Hepatocyte (in vitro differentiated cells): ENCODE data around the gene FBL. TPM values are rescaled to one million over a fixed set of nuclear protein-coding genes. Genes with fewer than 3 reads are reported as not detected.
"Not testable (repeated sequence)": the region's sequence is repeated elsewhere in the genome, so short reads cannot be mapped to it uniquely, and the experiment has no call there.

Experiments
- DNase-seq: peaks from one replicate; pipeline ENCODE4 v3.0.0-alpha.2; 2016; ENCODE audit warnings: low spot score
- H2AFZ ChIP-seq: fragments of 200-600 bp; sonication (generic); 2 replicates; pipeline ENCODE4 v1.6.0; 2016; ENCODE audit warnings: antibody characterized with exemption, mild to moderate bottlenecking
- H3K27ac ChIP-seq: fragments of 200-600 bp; sonication (generic); 2 replicates; pipeline ENCODE4 v1.5.1; 2016; ENCODE audit warnings: mild to moderate bottlenecking
- H3K27me3 ChIP-seq: fragments of 200-600 bp; sonication (generic); 2 replicates; pipeline ENCODE4 v1.6.1; 2016
- H3K36me3 ChIP-seq: fragments of 200-600 bp; sonication (generic); replicated peaks from 2 replicates; pipeline ENCODE4 v1.5.1; 2016; ENCODE audit warnings: low read depth; ENCODE audit not compliant: insufficient read depth
- H3K4me1 ChIP-seq: fragments of 200-600 bp; sonication (generic); 2 replicates; pipeline ENCODE4 v1.5.1; 2016; ENCODE audit warnings: mild to moderate bottlenecking, moderate library complexity; ENCODE audit not compliant: insufficient read depth
- H3K4me2 ChIP-seq: fragments of 200-600 bp; sonication (generic); 2 replicates; pipeline ENCODE4 v1.6.0; 2016
- H3K4me3 ChIP-seq: fragments of 200-600 bp; sonication (generic); 2 replicates; pipeline ENCODE4 v1.5.1; 2016; ENCODE audit warnings: mild to moderate bottlenecking
- H3K79me2 ChIP-seq: fragments of 200-600 bp; sonication (generic); 2 replicates; pipeline ENCODE4 v1.6.0; 2017; ENCODE audit warnings: mild to moderate bottlenecking
- H3K9me2 ChIP-seq: fragments of 200-600 bp; sonication (generic); replicated peaks from 2 replicates; pipeline ENCODE4 v1.6.0; 2017; ENCODE audit warnings: mild to moderate bottlenecking; ENCODE audit not compliant: insufficient read depth
- H3K9me3 ChIP-seq: fragments of 200-600 bp; sonication (generic); 2 replicates; pipeline ENCODE4 v1.5.1; 2016; ENCODE audit warnings: low read depth, mild to moderate bottlenecking
- H4K20me1 ChIP-seq: fragments of 200-600 bp; sonication (generic); 2 replicates; pipeline ENCODE4 v1.6.0; 2016; ENCODE audit warnings: mild to moderate bottlenecking; ENCODE audit not compliant: insufficient read depth, poor library complexity, severe bottlenecking
- EZH2 ChIP-seq: fragments of 200-600 bp; sonication (generic); IDR thresholded peaks from 2 replicates; pipeline ENCODE4 v1.6.1; 2016; ENCODE audit warnings: antibody characterized with exemption, mild to moderate bottlenecking, borderline replicate concordance
- EZH2phosphoT487 ChIP-seq: fragments of 200-600 bp; sonication (generic); IDR thresholded peaks from one replicate; pipeline ENCODE4 v1.6.1; 2018; ENCODE audit warnings: antibody characterized with exemption, mild to moderate bottlenecking, low read depth, moderate library complexity; ENCODE audit not compliant: unreplicated experiment, severe bottlenecking
- WGBS: methylation state at CpG from one replicate; pipeline ENCODE4 v1.1.6; 2016; ENCODE audit warnings: low lambda C conversion rate; ENCODE audit errors: missing lambda C conversion rate; 5-methylcytosine and 5-hydroxymethylcytosine counted together
- polyA plus RNA-seq: library from polyadenylated mRNA; unstranded; fragments of >200 nt; fragmentation: Nextera tagmentation; extraction: Ambion mirVana; gene quantifications from 2 replicates; pipeline ENCODE4 v1.2.1, GENCODE V29; 2016
- total RNA-seq: library from RNA; depleted of rRNA; stranded (reverse); fragments of >200 nt; gene quantifications from 2 replicates; pipeline ENCODE4 v1.2.3, GENCODE V29; 2014
- TF ChIP-seq, protein P1 (sequence below): fragments of 200-600 bp; sonication (generic); IDR thresholded peaks from 2 replicates; pipeline ENCODE4 v1.5.1; 2016; ENCODE audit warnings: antibody characterized with exemption, mild to moderate bottlenecking; ENCODE audit not compliant: poor library complexity

FBL gene
- total and polyA plus RNA-seq, 2 experiments from 2014 or later, result 69.6 to 104 TPM

DNA sequence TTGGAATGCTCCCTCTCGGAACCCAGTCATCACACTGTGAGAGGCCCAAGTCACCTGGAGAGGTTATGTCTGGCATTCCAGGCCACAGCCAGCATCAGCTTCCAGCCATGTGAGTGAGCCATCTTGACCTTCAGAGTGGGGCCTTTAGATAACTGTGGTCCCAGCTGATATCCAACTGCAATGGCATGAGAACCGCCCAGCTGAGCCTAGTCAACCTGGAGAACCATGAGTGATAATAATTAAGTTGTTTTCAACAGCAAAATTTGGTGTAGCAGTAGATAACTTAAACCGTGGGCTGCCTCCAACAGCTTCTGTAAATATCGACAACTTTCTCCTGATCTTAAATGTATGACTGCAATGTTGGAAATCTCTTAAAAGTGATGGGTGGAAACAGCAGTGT, 36.8 kb downstream of the FBL start:
- Histone ChIP-seq H3K9me3 (no peaks in the 10 kb centered on the region), H2AFZ (no peak overlapping the region), H3K36me3 (no peaks in the 10 kb centered on the region), H3K79me2 (no peaks in the 10 kb centered on the region), H3K4me3 (no peak overlapping the region), H3K4me1 (no peaks in the 10 kb centered on the region), H3K4me2 (no peak overlapping the region), H3K27ac (no peak overlapping the region), H4K20me1 (no peaks in the 10 kb centered on the region), H3K9me2 (no peaks in the 10 kb centered on the region), H3K27me3 (no peaks in the 10 kb centered on the region)
- DNase-seq, result no peak
- TF ChIP-seq EZH2 (no peak), EZH2phosphoT487 (no peak)
- TF ChIP-seq, protein P1, sequence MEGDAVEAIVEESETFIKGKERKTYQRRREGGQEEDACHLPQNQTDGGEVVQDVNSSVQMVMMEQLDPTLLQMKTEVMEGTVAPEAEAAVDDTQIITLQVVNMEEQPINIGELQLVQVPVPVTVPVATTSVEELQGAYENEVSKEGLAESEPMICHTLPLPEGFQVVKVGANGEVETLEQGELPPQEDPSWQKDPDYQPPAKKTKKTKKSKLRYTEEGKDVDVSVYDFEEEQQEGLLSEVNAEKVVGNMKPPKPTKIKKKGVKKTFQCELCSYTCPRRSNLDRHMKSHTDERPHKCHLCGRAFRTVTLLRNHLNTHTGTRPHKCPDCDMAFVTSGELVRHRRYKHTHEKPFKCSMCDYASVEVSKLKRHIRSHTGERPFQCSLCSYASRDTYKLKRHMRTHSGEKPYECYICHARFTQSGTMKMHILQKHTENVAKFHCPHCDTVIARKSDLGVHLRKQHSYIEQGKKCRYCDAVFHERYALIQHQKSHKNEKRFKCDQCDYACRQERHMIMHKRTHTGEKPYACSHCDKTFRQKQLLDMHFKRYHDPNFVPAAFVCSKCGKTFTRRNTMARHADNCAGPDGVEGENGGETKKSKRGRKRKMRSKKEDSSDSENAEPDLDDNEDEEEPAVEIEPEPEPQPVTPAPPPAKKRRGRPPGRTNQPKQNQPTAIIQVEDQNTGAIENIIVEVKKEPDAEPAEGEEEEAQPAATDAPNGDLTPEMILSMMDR, result no peak
- WGBS, result 95% methylated on average over 4 of the region's 4 CpGs

DNA sequence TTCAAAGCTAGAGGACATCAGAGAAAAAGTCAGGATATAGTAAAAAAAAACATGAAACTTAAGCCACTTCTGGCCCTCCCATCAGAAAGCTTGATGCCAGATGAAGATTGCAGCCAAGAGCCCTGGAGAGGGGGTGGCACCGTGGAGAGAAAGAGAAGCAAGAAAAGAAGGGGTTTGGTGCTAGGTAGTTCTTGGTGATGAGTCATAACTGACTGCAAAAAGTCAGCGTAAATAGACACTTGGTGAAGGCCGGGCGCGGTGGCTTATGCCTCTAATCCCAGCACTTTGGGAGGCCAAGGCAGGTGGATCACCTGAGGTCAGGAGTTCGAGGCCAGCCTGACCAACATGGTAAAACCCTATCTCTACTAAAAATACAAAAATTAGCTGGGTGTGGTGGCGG, 37.5 kb downstream of the FBL start:
- H3K36me3 ChIP-seq, H4K20me1 ChIP-seq, H3K9me2 ChIP-seq, H3K4me3 ChIP-seq, H3K27me3 ChIP-seq, H3K4me2 ChIP-seq, DNase-seq, H3K9me3 ChIP-seq, H3K79me2 ChIP-seq, H3K27ac ChIP-seq, H3K4me1 ChIP-seq, H2AFZ ChIP-seq: not testable (repeated sequence)
- 95% methylated on average over 7 of the region's 7 CpGs for WGBS

DNA sequence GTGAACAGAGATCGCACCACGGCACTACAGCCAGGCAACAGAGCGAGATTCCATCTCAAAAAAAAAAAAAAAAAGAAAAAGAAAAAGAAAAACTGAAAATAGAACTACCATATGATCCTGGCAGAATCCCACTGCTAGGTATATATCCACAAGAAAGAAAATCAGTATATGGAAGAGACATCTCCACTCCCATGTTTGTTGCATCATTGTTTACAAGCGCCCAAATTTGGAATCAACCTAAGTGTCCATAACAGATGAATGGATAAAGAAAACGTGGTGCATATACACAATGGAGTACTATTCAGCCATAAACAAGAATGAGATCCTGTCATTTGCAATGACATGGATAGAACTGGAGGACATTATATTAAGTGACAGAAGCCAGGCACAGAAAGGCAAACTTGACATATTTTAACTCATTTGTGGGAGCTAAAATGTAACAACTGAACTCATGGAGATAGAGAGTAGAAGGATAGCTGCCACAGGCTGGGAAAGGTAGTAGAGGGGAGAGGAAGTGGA, 38.3 kb downstream of the FBL start:
- Histone ChIP-seq H3K79me2 (no peaks in the 10 kb centered on the region), H3K9me2 (no peaks in the 10 kb centered on the region), H3K4me2 (no peak overlapping the region), H3K27me3 (no peaks in the 10 kb centered on the region), H2AFZ (no peak overlapping the region), H4K20me1 (no peaks in the 10 kb centered on the region), H3K9me3 (no peaks in the 10 kb centered on the region), H3K4me3 (no peak overlapping the region), H3K27ac (no peak overlapping the region), H3K4me1 (no peaks in the 10 kb centered on the region), H3K36me3 (no peaks in the 10 kb centered on the region)
- no peak for TF ChIP-seq EZH2phosphoT487
- no peak for DNase-seq
- WGBS, result 86% methylated on average over 5 of the region's 5 CpGs

DNA sequence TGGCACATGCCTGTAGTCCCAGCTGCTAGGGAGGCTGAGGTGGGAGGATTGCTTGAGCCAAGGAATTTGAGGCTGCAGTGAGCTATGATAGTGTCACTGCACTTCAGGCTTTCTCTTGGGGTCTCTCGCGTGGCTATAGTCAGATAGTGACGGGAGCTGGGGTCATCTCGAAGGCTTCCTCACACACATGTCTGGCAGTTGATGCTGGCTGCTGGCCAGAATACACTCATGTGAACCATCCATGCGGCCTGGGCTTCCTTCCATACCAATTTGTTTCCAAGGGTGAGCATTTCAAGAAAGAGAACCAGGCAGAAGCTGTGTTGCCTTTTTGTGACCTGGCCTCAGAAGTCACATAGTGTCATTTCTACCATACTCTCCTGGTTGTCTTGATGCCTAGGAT, 41.1 kb downstream of the FBL start:
- WGBS, result 83% methylated on average over 5 of the region's 5 CpGs
- Histone ChIP-seq H3K4me1 (no peaks in the 10 kb centered on the region), H4K20me1 (no peaks in the 10 kb centered on the region), H2AFZ (no peak overlapping the region), H3K4me2 (no peak overlapping the region), H3K79me2 (no peaks in the 10 kb centered on the region), H3K27me3 (no peaks in the 10 kb centered on the region), H3K27ac (no peak overlapping the region), H3K4me3 (no peak overlapping the region), H3K9me3 (no peaks in the 10 kb centered on the region), H3K9me2 (no peaks in the 10 kb centered on the region), H3K36me3 (no peaks in the 10 kb centered on the region)
- DNase-seq, result no peak
- TF ChIP-seq EZH2 (no peak), EZH2phosphoT487 (no peak)
- TF ChIP-seq, protein P1, result no peak

DNA sequence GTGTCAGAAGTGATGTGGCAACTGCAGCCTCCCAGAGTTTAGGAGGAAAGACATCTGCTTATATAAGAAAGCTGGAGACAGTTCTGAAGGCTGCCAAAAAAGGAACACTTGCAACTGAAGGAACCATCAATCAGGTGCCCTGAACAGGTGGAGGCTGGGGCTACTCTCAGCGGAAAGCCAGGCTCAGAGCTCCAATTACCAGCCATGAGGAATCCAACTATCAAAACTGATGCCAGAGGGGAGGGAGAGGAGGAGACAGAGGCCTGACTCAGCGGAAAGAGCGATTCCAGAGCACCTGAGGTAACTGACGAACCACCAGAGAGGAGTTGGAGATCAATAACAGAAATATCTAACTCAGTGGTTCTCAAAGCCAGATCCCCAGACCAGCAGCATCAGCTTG, 43.2 kb downstream of the FBL start:
- Histone ChIP-seq H3K36me3 (no peaks in the 10 kb centered on the region), H3K4me1 (no peaks in the 10 kb centered on the region), H3K9me3 (no peaks in the 10 kb centered on the region), H3K27ac (no peak overlapping the region), H3K79me2 (no peaks in the 10 kb centered on the region), H4K20me1 (no peaks in the 10 kb centered on the region), H3K4me3 (no peak overlapping the region), H3K27me3 (peaks cover under 1% of the 10 kb centered on the region), H3K9me2 (no peaks in the 10 kb centered on the region), H3K4me2 (no peak overlapping the region), H2AFZ (no peak overlapping the region)
- DNase-seq, result no peak
- 33% methylated on average over 4 of the region's 4 CpGs for WGBS
- TF ChIP-seq EZH2 (no peak), EZH2phosphoT487 (no peak)
- TF ChIP-seq, protein P1, result no peak
